ENCODE measurements around the gene UBE2QL1. TPM values are rescaled to one million over a fixed set of nuclear protein-coding genes. Genes with fewer than 3 reads are reported as not detected.

Gene UBE2QL1
- total RNA-seq, 1 experiment from 2014 or later, result not detected

DNA sequence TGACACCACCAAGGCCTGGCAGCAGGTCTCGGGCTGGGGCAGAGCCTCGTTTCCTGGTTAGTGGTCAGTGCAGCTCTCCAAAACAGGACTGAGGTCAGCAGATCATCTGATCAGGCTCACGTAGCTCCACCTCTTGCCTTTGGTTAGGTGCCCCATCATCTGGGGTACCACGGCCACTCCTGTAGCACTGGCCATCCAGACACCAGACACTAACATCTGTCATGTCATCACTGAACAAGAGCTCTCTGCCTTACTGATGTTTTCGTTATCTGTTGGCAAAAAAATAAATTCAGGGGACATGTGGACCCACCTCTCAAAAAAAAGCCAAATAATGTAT, 40.4 kb upstream of the UBE2QL1 start:
- no peaks in the 10 kb centered on the region for H3K4me1 ChIP-seq
- 0 out of 2 replicates have a peak, but pooled peaks cover 1% of the 10 kb centered on the region for H3K27me3 ChIP-seq (replicated peaks; ENCODE audit: control insufficient read depth, insufficient read depth, low read length)
- ChIA-PET POLR2A (no interaction called here), CTCF (no interaction called here)
- TF ChIP-seq CTCF (IDR thresholded peaks at IDR 0.05; ENCODE audit: insufficient read depth in 1 of 2, low read depth in 1 of 2, low read length in 1 of 2, severe bottlenecking in 1 of 2, unreplicated experiment in 1 of 2), result no peak
- Mint-ChIP-seq H3K4me1 (ENCODE audit: low read depth, unreplicated experiment) (no peaks in the 10 kb centered on the region), H3K4me3 (ENCODE audit: unreplicated experiment) (no peak overlapping the region), H3K27me3 (ENCODE audit: insufficient read depth, unreplicated experiment) (peaks cover 19% of the 10 kb centered on the region), H3K36me3 (ENCODE audit: insufficient read depth, unreplicated experiment) (no peaks in the 10 kb centered on the region), H3K27ac (ENCODE audit: unreplicated experiment) (no peak overlapping the region), H3K9me3 (ENCODE audit: unreplicated experiment) (no peaks in the 10 kb centered on the region)
- no peaks in the 10 kb centered on the region for H3K9me3 ChIP-seq
- no peak overlapping the region for H3K4me3 ChIP-seq (ENCODE audit: low read depth, low read length)
- no TSS peak for BruUV-seq (replicated peaks)
- DNase-seq, result no peak
- intact Hi-C loops (cut with micrococcal nuclease; ENCODE audit: unreplicated experiment), result no loop called here
- no peaks in the 10 kb centered on the region for H3K36me3 ChIP-seq (ENCODE audit: control insufficient read depth, insufficient read depth, low read length)

DNA sequence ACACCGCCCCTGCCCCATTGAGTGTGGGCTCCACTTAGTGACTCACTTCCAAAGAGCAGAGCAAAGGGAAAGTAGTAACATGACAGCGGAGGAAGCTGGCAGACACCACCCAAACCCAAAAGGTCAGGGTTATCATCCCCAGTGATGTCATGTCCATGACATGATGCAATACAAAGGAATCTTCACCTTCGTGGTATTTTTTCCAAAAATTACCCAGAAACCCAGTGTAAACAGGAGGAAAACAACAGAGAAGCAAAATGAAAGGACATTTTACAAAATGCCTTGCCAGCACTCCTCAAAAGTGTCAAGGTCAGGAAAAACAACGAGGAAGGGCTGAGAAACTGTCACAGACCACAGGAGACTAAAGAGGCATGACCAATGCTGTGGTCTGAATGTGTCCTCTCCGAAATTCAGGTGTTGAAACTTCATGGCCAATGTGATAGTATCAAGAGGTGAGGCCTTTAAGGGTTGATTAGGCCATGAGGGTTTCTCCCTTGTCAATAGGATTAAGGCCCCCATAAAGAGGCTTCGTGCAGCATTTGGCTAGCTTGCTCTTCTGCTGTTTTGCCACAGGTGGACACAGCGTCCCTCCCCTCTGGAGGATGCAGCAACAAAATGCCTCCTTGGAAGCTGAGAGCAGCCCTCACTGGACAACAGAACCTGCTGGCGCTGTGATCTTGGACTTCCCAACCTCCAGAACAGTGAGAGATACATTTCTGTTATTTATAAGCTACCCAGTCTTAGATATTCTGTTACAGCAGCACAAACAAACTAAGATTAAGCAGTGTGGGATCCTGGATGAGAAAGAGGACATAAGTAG, 39.8 kb upstream of the UBE2QL1 start:
- CTCF ChIA-PET, result interaction anchor here (0.6 kb wide), 1 partner anchor 31 kb away, joined by 5 read pairs; the partner anchor contains the start of gene MED10
- peaks cover 17% of the 10 kb centered on the region for H3K27me3 Mint-ChIP-seq (ENCODE audit: insufficient read depth, unreplicated experiment)
- DNase-seq, result no peak
- Histone ChIP-seq H3K9me3 (no peaks in the 10 kb centered on the region), H3K36me3 (ENCODE audit: control insufficient read depth, insufficient read depth, low read length) (no peaks in the 10 kb centered on the region), H3K27me3 (replicated peaks; ENCODE audit: control insufficient read depth, insufficient read depth, low read length) (no peaks in the 10 kb centered on the region), H3K4me3 (ENCODE audit: low read depth, low read length) (no peak overlapping the region), H3K4me1 (no peaks in the 10 kb centered on the region)
- TF ChIP-seq CTCF (IDR thresholded peaks at IDR 0.05; ENCODE audit: insufficient read depth in 1 of 2, low read depth in 1 of 2, low read length in 1 of 2, severe bottlenecking in 1 of 2, unreplicated experiment in 1 of 2), result no peak
- BruUV-seq (replicated peaks), result no TSS peak
- no peak overlapping the region for H3K4me3 Mint-ChIP-seq (ENCODE audit: unreplicated experiment)
- no peaks in the 10 kb centered on the region for H3K9me3 Mint-ChIP-seq (ENCODE audit: unreplicated experiment)
- POLR2A ChIA-PET, result no interaction called here
- H3K4me1 Mint-ChIP-seq (ENCODE audit: low read depth, unreplicated experiment), result no peaks in the 10 kb centered on the region
- H3K36me3 Mint-ChIP-seq (ENCODE audit: insufficient read depth, unreplicated experiment), result no peaks in the 10 kb centered on the region
- no peak overlapping the region for H3K27ac Mint-ChIP-seq (ENCODE audit: unreplicated experiment)
- intact Hi-C loops (cut with micrococcal nuclease; ENCODE audit: unreplicated experiment), result no loop called here

- intact Hi-C loops (cut with micrococcal nuclease; ENCODE audit: unreplicated experiment), result no loop called here
- BruUV-seq (replicated peaks), result no TSS peak
- CTCF ChIA-PET, result no interaction called here
- Mint-ChIP-seq H3K36me3 (ENCODE audit: insufficient read depth, unreplicated experiment) (no peaks in the 10 kb centered on the region), H3K27me3 (ENCODE audit: insufficient read depth, unreplicated experiment) (peaks cover 17% of the 10 kb centered on the region), H3K4me1 (ENCODE audit: low read depth, unreplicated experiment) (no peaks in the 10 kb centered on the region), H3K27ac (ENCODE audit: unreplicated experiment) (no peak overlapping the region), H3K9me3 (ENCODE audit: unreplicated experiment) (no peaks in the 10 kb centered on the region), H3K4me3 (ENCODE audit: unreplicated experiment) (no peak overlapping the region)
- no peak for DNase-seq
- POLR2A ChIA-PET, result no interaction called here
- Histone ChIP-seq H3K4me3 (ENCODE audit: low read depth, low read length) (no peak overlapping the region), H3K4me1 (no peaks in the 10 kb centered on the region), H3K9me3 (no peaks in the 10 kb centered on the region), H3K27me3 (replicated peaks; ENCODE audit: control insufficient read depth, insufficient read depth, low read length) (no peaks in the 10 kb centered on the region), H3K36me3 (ENCODE audit: control insufficient read depth, insufficient read depth, low read length) (no peaks in the 10 kb centered on the region)
- no peak for TF ChIP-seq CTCF (IDR thresholded peaks at IDR 0.05; ENCODE audit: insufficient read depth in 1 of 2, low read depth in 1 of 2, low read length in 1 of 2, severe bottlenecking in 1 of 2, unreplicated experiment in 1 of 2)
Measured at GRCh38 chr5:6410421-6410820, 38.2 kb upstream of the UBE2QL1 start.
